ENCODE measurements around the gene DEFB126. TPM values are rescaled to one million over a fixed set of nuclear protein-coding genes. Genes with fewer than 3 reads are reported as not detected.

Gene DEFB126
- total and polyA plus RNA-seq, 9 of the 15 experiments (the other 6 are each of a cell fraction or from before 2014, with no cell fraction given), result not detected

DNA sequence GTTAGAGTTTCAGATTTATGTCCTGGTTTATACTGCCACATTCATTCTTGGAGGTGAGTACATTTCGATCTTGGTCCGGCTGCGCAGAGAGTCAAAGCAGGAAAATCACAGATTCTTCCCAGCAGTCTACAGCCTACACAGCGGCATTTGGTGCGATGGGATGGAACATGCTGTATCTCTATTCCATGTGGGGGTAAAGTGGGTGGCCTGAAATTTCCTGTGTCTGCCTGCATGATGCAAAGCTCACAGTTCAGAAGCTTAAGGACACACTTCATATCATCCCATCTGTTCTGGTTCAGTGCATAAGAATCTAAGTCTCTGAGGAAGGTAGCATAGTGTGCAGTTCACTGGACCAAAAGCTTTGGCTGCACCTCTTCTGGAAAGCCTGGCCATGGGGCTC lies 14.8 kb downstream of the DEFB126 start, which contains the start of gene DEFB127:
TSS of gene DEFB127 (plus strand) at position 301 of the 400 bp plus-strand sequence. CDS start at position 392, 91 bp downstream.
- ATAC-seq, result no peak
- no peaks in the 10 kb centered on the region for H3K9me3 ChIP-seq (replicated peaks; ENCODE audit: control insufficient read depth, insufficient read depth, low read depth, low read length)
- no peaks in the 10 kb centered on the region for H3K9me1 ChIP-seq (ENCODE audit: control insufficient read depth, insufficient read depth, low read length)
- in situ Hi-C loops (cut with MboI), result no loop called here
- no peak for TF ChIP-seq GATA2 (CRISPR knock-in tag; IDR thresholded peaks at IDR 0.05)
- TF ChIP-seq, protein P1, sequence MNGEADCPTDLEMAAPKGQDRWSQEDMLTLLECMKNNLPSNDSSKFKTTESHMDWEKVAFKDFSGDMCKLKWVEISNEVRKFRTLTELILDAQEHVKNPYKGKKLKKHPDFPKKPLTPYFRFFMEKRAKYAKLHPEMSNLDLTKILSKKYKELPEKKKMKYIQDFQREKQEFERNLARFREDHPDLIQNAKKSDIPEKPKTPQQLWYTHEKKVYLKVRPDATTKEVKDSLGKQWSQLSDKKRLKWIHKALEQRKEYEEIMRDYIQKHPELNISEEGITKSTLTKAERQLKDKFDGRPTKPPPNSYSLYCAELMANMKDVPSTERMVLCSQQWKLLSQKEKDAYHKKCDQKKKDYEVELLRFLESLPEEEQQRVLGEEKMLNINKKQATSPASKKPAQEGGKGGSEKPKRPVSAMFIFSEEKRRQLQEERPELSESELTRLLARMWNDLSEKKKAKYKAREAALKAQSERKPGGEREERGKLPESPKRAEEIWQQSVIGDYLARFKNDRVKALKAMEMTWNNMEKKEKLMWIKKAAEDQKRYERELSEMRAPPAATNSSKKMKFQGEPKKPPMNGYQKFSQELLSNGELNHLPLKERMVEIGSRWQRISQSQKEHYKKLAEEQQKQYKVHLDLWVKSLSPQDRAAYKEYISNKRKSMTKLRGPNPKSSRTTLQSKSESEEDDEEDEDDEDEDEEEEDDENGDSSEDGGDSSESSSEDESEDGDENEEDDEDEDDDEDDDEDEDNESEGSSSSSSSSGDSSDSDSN (IDR thresholded peaks at IDR 0.05; ENCODE audit: borderline replicate concordance in 1 of 2, low read depth in 2 of 2, low read length in 2 of 2), result no peak
- TF ChIP-seq SAFB (IDR thresholded peaks at IDR 0.05; ENCODE audit: borderline replicate concordance, low read depth, low read length), result no peak
- no peak for TF ChIP-seq FUS (optimal IDR thresholded peaks at IDR 0.05; ENCODE audit: low read depth, low read length)
- TF ChIP-seq ZFX (CRISPR knock-in tag; IDR thresholded peaks at IDR 0.05), result no peak
- no peak for TF ChIP-seq SRSF1 (IDR thresholded peaks at IDR 0.05; ENCODE audit: low read depth, low read length)
- no peak for TF ChIP-seq HNRNPLL (IDR thresholded peaks at IDR 0.05; ENCODE audit: low read depth, low read length, poor library complexity, severe bottlenecking)
- TF ChIP-seq KLF1 (tag; IDR thresholded peaks at IDR 0.05), result no peak
- no TSS peak for BruUV-seq (replicated peaks)
- no peak within 1 kb of the TSS for H3K4me3 ChIP-seq
- no peak within 1 kb of the TSS for H3K27ac ChIP-seq (ENCODE audit: extremely low read depth, low read depth, low read length)
- FAIRE-seq, result no peak
- no peak within 1 kb of the TSS for H3K4me2 ChIP-seq (ENCODE audit: insufficient read depth, low read length)
- 9% methylated on average over 5 of the region's 5 CpGs for WGBS (ENCODE audit: insufficient coverage, low coverage, missing lambda C conversion rate)
- H3K4me1 ChIP-seq (replicated peaks in 1 of 2; ENCODE audit: control insufficient read depth in 2 of 2, insufficient read depth in 2 of 2, low read length in 2 of 2), result no peaks in the 10 kb centered on the region
- H3K9ac ChIP-seq (ENCODE audit: insufficient read depth in 1 of 2, low read depth in 2 of 2, low read length in 2 of 2), result no peak within 1 kb of the TSS
- ChIA-PET CTCF (ENCODE audit: low intra/inter-chr PET ratio) (no interaction called here), POLR2A (no interaction called here)
- H3K79me2 ChIP-seq (ENCODE audit: control insufficient read depth, insufficient read depth, low read length), result no peaks in the 10 kb centered on the region
- H2AFZ ChIP-seq (ENCODE audit: low read depth, low read length), result no peak within 1 kb of the TSS
- no peaks in the 10 kb centered on the region for H3K27me3 ChIP-seq (ENCODE audit: control insufficient read depth in 2 of 2, insufficient read depth in 2 of 2, low read length in 2 of 2)
- intact Hi-C loops (cut with micrococcal nuclease), result no loop called here
- no peaks in the 10 kb centered on the region for H4K20me1 ChIP-seq (replicated peaks; ENCODE audit: control insufficient read depth, insufficient read depth, low read length)
- no peaks in the 10 kb centered on the region for H3K36me3 ChIP-seq (ENCODE audit: control insufficient read depth, insufficient read depth, low read length)
- no peak for DNase-seq (ENCODE audit: extremely low read depth in 1 of 4, low spot score in 3 of 4)
